Kidney (tissue), 14 donors: ENCODE results near the gene CTXN1. TPM values are rescaled to one million over a fixed set of nuclear protein-coding genes. Genes with fewer than 3 reads are reported as not detected.

Experiments
- DNase-seq, 5 donors: peaks; one replicate each; pipeline ENCODE4 v3.0.0-alpha.2; 2013 to 2020
- FAIRE-seq: peaks from 2 replicates; lab custom pipeline; 2012; peaks lifted over from hg19 to GRCh38; lab: Jason Lieb, UNC
- H3K27ac ChIP-seq, 2 donors: one replicate each; pipeline ENCODE4 v1.7.0; 2013; ENCODE audit warnings: low read depth in 2 of 2, low read length in 2 of 2, inconsistent platforms in 1 of 2
- H3K27me3 ChIP-seq: one replicate; pipeline ENCODE4 v1.7.1; 2013; ENCODE audit warnings: low read length, inconsistent platforms; ENCODE audit not compliant: control insufficient read depth, insufficient read depth
- H3K36me3 ChIP-seq, 3 donors: one replicate each; pipeline versions ENCODE4 v1.7.0 to v1.7.1; 2013; ENCODE audit warnings: low read length in 3 of 3, control low read depth in 1 of 3, inconsistent platforms in 1 of 3; ENCODE audit not compliant: insufficient read depth in 3 of 3, control insufficient read depth in 2 of 3
- H3K4me1 ChIP-seq, 3 donors: one replicate each; pipeline versions ENCODE4 v1.7.0 to v1.7.1; 2013; ENCODE audit warnings: low read length in 3 of 3, inconsistent platforms in 1 of 3, low read depth in 1 of 3; ENCODE audit not compliant: control insufficient read depth in 2 of 3, insufficient read depth in 2 of 3
- H3K4me3 ChIP-seq, 3 donors: one replicate each; pipeline versions ENCODE4 v1.7.0 to v1.8.1; 2013; ENCODE audit warnings: low read length in 3 of 3, control low read depth in 1 of 3, inconsistent platforms in 1 of 3
- H3K9ac ChIP-seq, 3 donors: one replicate each; pipeline versions ENCODE4 v1.7.0 to v1.7.1; 2013; ENCODE audit warnings: low read length in 3 of 3, control low read depth in 1 of 3, inconsistent platforms in 1 of 3
- H3K9me3 ChIP-seq, 3 donors: one replicate each; pipeline versions ENCODE4 v1.7.0 to v1.7.1; 2013; ENCODE audit warnings: low read length in 3 of 3, control low read depth in 1 of 3, inconsistent platforms in 1 of 3; ENCODE audit not compliant: control insufficient read depth in 2 of 3, insufficient read depth in 1 of 3
- CTCF ChIP-seq: IDR thresholded peaks from 3 replicates; pipeline ENCODE4 v1.5.1; 2012; ENCODE audit warnings: mild to moderate bottlenecking, moderate library complexity, borderline replicate concordance; ENCODE audit not compliant: insufficient read depth; ENCODE audit errors: extremely low read depth
- intact Hi-C: fragments of 100-400 bp; cut with DNase I; formaldehyde crosslinking; loops from one replicate; pipeline ENCODE4 v1.11.1; 2022
- polyA plus RNA-seq: library from polyadenylated mRNA; stranded (reverse); fragments of 350-450 nt; fragmentation: Illumina TruSeq; extraction: RNeasy Lipid Tissue Mini Kit (QIAGEN cat#74804); gene quantifications from one replicate; pipeline ENCODE4 v1.2.3, GENCODE V29; 2014; ENCODE audit warnings: low read depth, low replicate concordance; ENCODE audit not compliant: insufficient read depth
- total RNA-seq: library from RNA; stranded (reverse); fragmentation: NEBNext Ultra II Directional; extraction: Animal tissue kit (Norgen Biotek cat#: 25700); gene quantifications from one replicate; pipeline ENCODE4 v1.2.1, GENCODE V29; 2021
- donor health status: control.
- donor health status: control.
- donor health status: control.
- donor health status: control.
- donor health status: control.
- donor health status: DM: yes; HTN: yes; CAD: no.
- donor health status: Normal renal cell carcinoma (clear cell type).

Gene CTXN1
- total and polyA plus RNA-seq, 2 donors from 2014 or later, result 8.9 to 25.9 TPM

- FAIRE-seq (no peak), DNase-seq (no peak)
- no peak for TF ChIP-seq CTCF
Observed at GRCh38 chr19:7883105-7883504, 42.8 kb downstream of the CTXN1 start.

GRCh38 chr19:7881910-7882309 lies 44.0 kb downstream of the CTXN1 start:
- Histone ChIP-seq H3K4me3 (no peak overlapping the region), H3K9me3 (no peaks in the 10 kb centered on the region), H3K27me3 (no peaks in the 10 kb centered on the region), H3K4me1 (no peaks in the 10 kb centered on the region), H3K36me3 (no peaks in the 10 kb centered on the region), H3K9ac (no peak overlapping the region), H3K27ac (no peak overlapping the region)
- no peak for FAIRE-seq
- TF ChIP-seq CTCF, result no peak
- intact Hi-C loops, result no loop called here
- no peak for DNase-seq

More at GRCh38 chr19:7883105-7883504, 42.8 kb downstream of the CTXN1 start:
- intact Hi-C loops, result no loop called here
- H3K27ac ChIP-seq, result no peak overlapping the region
- no peaks in the 10 kb centered on the region for H3K36me3 ChIP-seq
- H3K4me3 ChIP-seq, result no peak overlapping the region
- no peak overlapping the region for H3K9ac ChIP-seq
- no peaks in the 10 kb centered on the region for H3K9me3 ChIP-seq
- no peaks in the 10 kb centered on the region for H3K27me3 ChIP-seq
- H3K4me1 ChIP-seq, result no peaks in the 10 kb centered on the region

- Histone ChIP-seq H3K4me1 (no peaks in the 10 kb centered on the region), H3K9me3 (no peaks in the 10 kb centered on the region), H3K27ac (no peak overlapping the region), H3K9ac (no peak overlapping the region), H3K36me3 (no peaks in the 10 kb centered on the region), H3K4me3 (no peak overlapping the region), H3K27me3 (no peaks in the 10 kb centered on the region)
- FAIRE-seq, result no peak
- no peak for TF ChIP-seq CTCF
- intact Hi-C loops, result no loop called here
- DNase-seq, result peak in 1 of 5 donors; percentile 53
Observed at GRCh38 chr19:7879836-7880235, 46.1 kb downstream of the CTXN1 start.
